Spleen (tissue), 11 donors: ENCODE data around the gene WNT6. TPM values are rescaled to one million over a fixed set of nuclear protein-coding genes. Genes with fewer than 3 reads are reported as not detected.

Experiments
- DNase-seq: peaks from one replicate; pipeline ENCODE4 v3.0.0-alpha.2; 2020
- H3K27ac ChIP-seq, 8 donors: fragments of 200-600 bp; sonication (generic) in 7 of 8; 1 replicate in 4 of 8; 2 replicates in 4 of 8; pipeline versions ENCODE4 v1.5.0 to v1.8.0; 2016 to 2021; ENCODE audit warnings: inconsistent platforms in 4 of 8, mild to moderate bottlenecking in 4 of 8, moderate library complexity in 1 of 8
- H3K27me3 ChIP-seq, 7 donors: fragments of 200-600 bp; sonication (generic) in 6 of 7; replicated peaks in 1 of 7; 1 replicate in 4 of 7; 2 replicates in 3 of 7; pipeline versions ENCODE4 v1.5.0 to v1.8.0; 2016 to 2021; ENCODE audit warnings: inconsistent platforms in 3 of 7, mild to moderate bottlenecking in 1 of 7
- H3K36me3 ChIP-seq, 6 donors: fragments of 200-600 bp; sonication (generic) in 5 of 6; 1 replicate in 4 of 6; 2 replicates in 2 of 6; pipeline versions ENCODE4 v1.5.0 to v1.8.0; 2016 to 2021; ENCODE audit warnings: inconsistent platforms in 2 of 6
- H3K4me1 ChIP-seq, 6 donors: fragments of 200-600 bp; sonication (generic) in 5 of 6; 1 replicate in 3 of 6; 2 replicates in 3 of 6; pipeline versions ENCODE4 v1.5.0 to v1.8.0; 2016 to 2021; ENCODE audit warnings: inconsistent platforms in 3 of 6
- H3K4me3 ChIP-seq, 8 donors: fragments of 200-600 bp; sonication (generic) in 7 of 8; 1 replicate in 4 of 8; 2 replicates in 4 of 8; pipeline versions ENCODE4 v1.5.0 to v1.8.0; 2016 to 2021; ENCODE audit warnings: inconsistent platforms in 4 of 8, mild to moderate bottlenecking in 4 of 8, moderate library complexity in 2 of 8
- H3K9me3 ChIP-seq, 8 donors: fragments of 200-600 bp; sonication (generic) in 7 of 8; 1 replicate in 4 of 8; 2 replicates in 4 of 8; pipeline versions ENCODE4 v1.5.0 to v1.8.0; 2016 to 2021; ENCODE audit warnings: inconsistent platforms in 4 of 8
- POLR2A ChIP-seq, 3 donors: fragments of 450-650 bp; IDR thresholded peaks; one replicate each; pipeline ENCODE4 v1.5.1; 2017; ENCODE audit warnings: antibody characterized with exemption in 3 of 3, mild to moderate bottlenecking in 1 of 3
- POLR2AphosphoS5 ChIP-seq, 3 donors: sonication (generic); formaldehyde crosslinking; IDR thresholded peaks; one replicate each; pipeline ENCODE4 v1.5.1; 2017; ENCODE audit warnings: antibody characterized with exemption in 3 of 3
- WGBS, 5 donors: extraction: QIAGEN DNeasy Blood & Tissue Kit in 3 of 5; methylation state at CpG; one replicate each; pipeline versions ENCODE4 v1.1.5 to v1.1.7; 2013 to 2018; 5-methylcytosine and 5-hydroxymethylcytosine counted together
- intact Hi-C: fragments of 100-400 bp; cut with DNase I; formaldehyde crosslinking; loops from one replicate; pipeline ENCODE4 v1.15.0; 2023; ENCODE audit warnings: low total_unique reads
- polyA plus RNA-seq, 3 donors: library from polyadenylated mRNA; stranded (reverse); fragments of 200-250 nt; gene quantifications; one replicate each; pipeline ENCODE4 v1.2.1, GENCODE V29; 2013
- total RNA-seq, 7 donors: library from RNA; depleted of rRNA in 3 of 7; stranded (reverse); fragments of >200 nt in 3 of 7; fragmentation: NEBNext Ultra II Directional in 4 of 7; extraction: Animal tissue kit (Norgen Biotek cat#: 25700) in 4 of 7; gene quantifications; one replicate each; pipeline versions ENCODE4 v1.1.0 to v1.2.1, GENCODE V29; 2016 to 2021
- TF ChIP-seq, protein P1 (sequence below), 11 experiments: fragments of 200-600 bp in 7 of 11; fragments of 450-650 bp in 4 of 11; sonication (generic) in 4 of 11; IDR thresholded peaks in 8 of 11; conservative IDR thresholded peaks in 3 of 11; 1 replicate in 7 of 11; 2 replicates in 4 of 11; pipeline versions ENCODE4 v1.4.0 to v1.8.0; 2016 to 2021; ENCODE audit warnings: antibody characterized with exemption in 11 of 11, inconsistent platforms in 4 of 11, mild to moderate bottlenecking in 1 of 11
- donor health status: healthy with polysubstance abuse.
- donor health status: DM: no; HTN: no; CAD: no; lungs with moderate emphysema.
- donor health status: DM: no; HTN: no; CAD: no.
- donor health status: Bipolar disorder and iron deficiency.
- donor health status: healthy.
- donor health status: DM: no; HTN: no; CAD: no.
- donor health status: DM: yes; HTN: yes; CAD: no.

The WNT6 gene
- total and polyA plus RNA-seq, 10 donors = 1.1 to 10.9 (median 6.7) TPM

DNA sequence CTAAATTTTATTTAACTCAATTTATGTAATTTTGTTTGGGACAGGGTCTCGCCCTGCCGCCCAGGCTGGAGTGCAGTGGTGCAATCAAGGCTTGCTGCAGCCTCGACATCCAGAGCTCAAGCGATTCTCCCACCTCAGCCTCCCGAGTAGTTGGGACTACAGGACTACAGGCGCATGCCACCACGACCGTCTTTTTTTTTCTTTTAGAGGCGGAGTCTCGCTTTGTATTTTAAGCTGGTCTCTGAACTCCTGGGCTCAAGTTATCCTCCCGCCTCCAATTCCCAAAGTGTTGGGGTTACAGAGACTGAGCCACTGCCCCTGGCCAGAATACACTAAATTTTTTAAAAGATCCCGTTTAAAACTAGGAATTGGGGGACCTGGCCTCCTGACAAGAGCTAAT lies 39.5 kb downstream of the WNT6 start:
- DNase-seq = no peak
- peaks cover 22 to 47% (median 45%) of the 10 kb centered on the region in 6 donors for H3K4me1 ChIP-seq
- no peaks in the 10 kb centered on the region for H3K36me3 ChIP-seq
- TF ChIP-seq, protein P1, sequence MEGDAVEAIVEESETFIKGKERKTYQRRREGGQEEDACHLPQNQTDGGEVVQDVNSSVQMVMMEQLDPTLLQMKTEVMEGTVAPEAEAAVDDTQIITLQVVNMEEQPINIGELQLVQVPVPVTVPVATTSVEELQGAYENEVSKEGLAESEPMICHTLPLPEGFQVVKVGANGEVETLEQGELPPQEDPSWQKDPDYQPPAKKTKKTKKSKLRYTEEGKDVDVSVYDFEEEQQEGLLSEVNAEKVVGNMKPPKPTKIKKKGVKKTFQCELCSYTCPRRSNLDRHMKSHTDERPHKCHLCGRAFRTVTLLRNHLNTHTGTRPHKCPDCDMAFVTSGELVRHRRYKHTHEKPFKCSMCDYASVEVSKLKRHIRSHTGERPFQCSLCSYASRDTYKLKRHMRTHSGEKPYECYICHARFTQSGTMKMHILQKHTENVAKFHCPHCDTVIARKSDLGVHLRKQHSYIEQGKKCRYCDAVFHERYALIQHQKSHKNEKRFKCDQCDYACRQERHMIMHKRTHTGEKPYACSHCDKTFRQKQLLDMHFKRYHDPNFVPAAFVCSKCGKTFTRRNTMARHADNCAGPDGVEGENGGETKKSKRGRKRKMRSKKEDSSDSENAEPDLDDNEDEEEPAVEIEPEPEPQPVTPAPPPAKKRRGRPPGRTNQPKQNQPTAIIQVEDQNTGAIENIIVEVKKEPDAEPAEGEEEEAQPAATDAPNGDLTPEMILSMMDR (IDR thresholded peaks at IDR 0.05 in 8 of 11, conservative IDR thresholded peaks at IDR 0.05 in 3 of 11) = no peak
- TF ChIP-seq POLR2AphosphoS5 (IDR thresholded peaks at IDR 0.05) = no peak
- no peak for TF ChIP-seq POLR2A (IDR thresholded peaks at IDR 0.05)
- intact Hi-C loops = loop anchor here (2.0 kb wide), 1 partner anchor 48 kb away; no protein-coding TSS in a partner anchor
- no peak overlapping the region for H3K27ac ChIP-seq
- WGBS, 5 donors = 31 to 39% (median 35%) methylated on average over 12 of the region's 12 CpGs
- H3K27me3 ChIP-seq = peaks cover 0 to 94% (median 37%) of the 10 kb centered on the region in 7 donors
- H3K4me3 ChIP-seq = no peak overlapping the region
- no peaks in the 10 kb centered on the region for H3K9me3 ChIP-seq

DNA sequence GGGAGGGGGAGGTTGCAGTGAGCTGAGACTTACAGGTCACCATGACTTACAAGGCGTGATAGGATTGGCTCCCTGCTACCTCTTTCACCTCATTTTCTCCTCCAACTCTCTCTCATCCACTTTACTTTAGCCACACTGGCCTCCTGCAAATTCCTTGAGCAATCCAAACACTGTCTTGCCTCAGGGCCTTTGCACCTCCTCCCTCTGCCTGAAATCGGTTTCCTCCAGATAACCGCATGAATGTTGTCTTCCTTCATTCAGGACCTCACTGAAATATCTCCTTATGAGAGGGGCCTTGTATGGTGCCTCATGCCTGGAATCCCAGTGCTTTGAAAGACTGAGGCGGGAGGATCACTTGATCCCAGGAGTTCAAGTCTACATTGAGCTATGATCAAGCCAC lies 42.8 kb downstream of the WNT6 start:
- no peak overlapping the region for H3K27ac ChIP-seq
- no peak for TF ChIP-seq POLR2A (IDR thresholded peaks at IDR 0.05)
- DNase-seq = no peak
- H3K36me3 ChIP-seq = no peaks in the 10 kb centered on the region
- no peaks in the 10 kb centered on the region for H3K9me3 ChIP-seq
- 87 to 92% (median 92%) methylated on average over 4 of the region's 4 CpGs for WGBS, 5 donors
- H3K4me1 ChIP-seq = peaks cover 10 to 14% (median 12%) of the 10 kb centered on the region in 6 donors
- intact Hi-C loops = no loop called here
- H3K4me3 ChIP-seq = no peak overlapping the region
- peaks cover 0 to 89% (median 25%) of the 10 kb centered on the region in 7 donors for H3K27me3 ChIP-seq

DNA sequence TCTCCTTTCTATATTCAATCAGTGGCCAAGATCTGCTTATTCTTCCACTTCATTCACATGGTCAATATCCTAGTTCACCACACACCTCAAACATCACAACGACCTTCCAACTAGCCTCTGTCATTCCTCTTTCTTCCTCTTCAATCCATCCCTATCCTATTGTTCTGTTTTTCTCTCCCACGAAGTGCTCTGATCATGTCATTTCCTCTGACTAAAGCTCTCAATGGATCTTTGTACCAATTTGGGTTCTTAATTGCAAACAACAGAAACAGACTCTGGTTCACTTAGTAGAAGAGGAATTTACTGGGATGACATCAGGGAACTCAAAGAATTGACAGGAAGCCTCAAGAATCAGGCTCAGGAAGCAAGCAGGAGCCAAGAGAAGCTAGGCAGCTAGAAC lies 44.6 kb downstream of the WNT6 start:
- peaks cover 1 to 10% (median 7%) of the 10 kb centered on the region in 6 donors for H3K4me1 ChIP-seq
- H3K27ac ChIP-seq = no peak overlapping the region
- no peaks in the 10 kb centered on the region for H3K9me3 ChIP-seq
- TF ChIP-seq POLR2AphosphoS5 (IDR thresholded peaks at IDR 0.05) (no peak), POLR2A (IDR thresholded peaks at IDR 0.05) (no peak)
- TF ChIP-seq, protein P1 (IDR thresholded peaks at IDR 0.05 in 8 of 11, conservative IDR thresholded peaks at IDR 0.05 in 3 of 11) = no peak
- intact Hi-C loops = no loop called here
- H3K27me3 ChIP-seq = peaks cover 0 to 86% (median 13%) of the 10 kb centered on the region in 7 donors
- no peaks in the 10 kb centered on the region for H3K36me3 ChIP-seq
- 11 to 17% (median 14%) methylated on average over 2 of the region's 2 CpGs for WGBS, 5 donors
- H3K4me3 ChIP-seq = no peak overlapping the region
- DNase-seq = no peak

DNA sequence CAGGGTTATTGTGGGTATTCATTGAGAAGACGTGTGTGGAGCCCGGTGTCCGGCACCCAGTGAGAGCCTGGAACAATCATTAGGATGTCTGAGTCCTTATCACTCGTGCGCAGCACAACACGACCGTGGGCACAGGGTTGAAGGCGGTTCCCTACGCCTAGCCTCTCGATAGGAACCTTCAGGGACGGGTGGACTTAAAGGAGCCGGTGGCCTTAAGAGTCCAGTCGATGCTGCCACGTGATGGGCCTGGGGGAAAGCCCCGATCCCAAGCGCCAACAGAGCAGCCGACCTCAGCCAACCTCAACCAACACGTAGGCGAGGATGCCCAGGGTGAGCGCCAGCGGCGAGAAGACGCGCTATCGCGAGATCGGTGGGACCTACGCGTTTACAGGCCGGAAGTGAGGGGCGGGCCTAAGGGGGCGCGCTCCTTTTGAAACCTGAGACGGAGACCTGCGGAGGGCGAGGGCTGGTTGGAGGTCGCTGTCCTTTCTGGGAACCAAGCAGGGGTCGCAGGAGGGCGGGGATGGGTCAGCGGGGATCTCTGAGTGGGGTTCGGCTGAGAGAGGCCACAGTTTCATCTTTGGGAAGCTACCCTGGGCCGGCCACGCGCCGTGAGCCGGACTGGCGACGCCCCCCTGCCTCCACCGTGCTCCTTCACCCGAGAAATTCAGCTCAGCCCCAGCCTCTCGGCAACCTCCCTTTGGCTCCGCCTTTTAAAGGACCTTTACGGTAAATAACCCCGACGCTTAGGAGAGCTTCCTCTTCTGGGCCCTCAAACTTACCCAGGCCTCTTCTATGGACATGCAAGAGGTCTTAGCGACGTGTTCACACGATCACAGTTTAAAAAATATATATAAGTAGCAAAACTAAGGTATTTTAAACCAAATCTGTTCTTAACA lies 49.4 kb downstream of the WNT6 start:
- WGBS, 5 donors = 3 to 6% (median 3%) methylated on average over 51 to 58 of the region's 58 CpGs
- Histone ChIP-seq H3K36me3 (no peaks in the 10 kb centered on the region), H3K27ac (peak overlapping the region in 5 of 8 donors; percentile 12 to 58 (median 42)), H3K4me1 (peaks cover 6 to 16% (median 11%) of the 10 kb centered on the region in 6 donors), H3K27me3 (peaks cover 0 to 43% (median 0%) of the 10 kb centered on the region in 7 donors), H3K4me3 (peak overlapping the region; percentile 34 to 70 (median 50)), H3K9me3 (no peaks in the 10 kb centered on the region)
- DNase-seq = peak; percentile 95
- intact Hi-C loops = no loop called here
- TF ChIP-seq POLR2A (IDR thresholded peaks at IDR 0.05) (no peak), POLR2AphosphoS5 (IDR thresholded peaks at IDR 0.05) (peak; percentile 65 to 76 (median 73))
- TF ChIP-seq, protein P1 (IDR thresholded peaks at IDR 0.05 in 8 of 11, conservative IDR thresholded peaks at IDR 0.05 in 3 of 11) = peak in 2 of 11 experiments; percentile 20 to 25
